DND-41 (cell line): ENCODE results near the gene USP13.

Experiments used
- EZH2 ChIP-seq: IDR thresholded peaks from 3 replicates; pipeline ENCODE4 v1.6.1; 2012; ENCODE audit warnings: borderline replicate concordance, low read depth, mild to moderate bottlenecking, moderate library complexity, low read length, inconsistent platforms; ENCODE audit not compliant: severe bottlenecking
- TF ChIP-seq, protein P1 (sequence below): IDR thresholded peaks from 2 replicates; pipeline ENCODE4 v1.5.1; 2012; ENCODE audit warnings: borderline replicate concordance, low read length, moderate library complexity, mild to moderate bottlenecking; ENCODE audit not compliant: poor library complexity, severe bottlenecking; ENCODE audit errors: extremely low read depth

DNA sequence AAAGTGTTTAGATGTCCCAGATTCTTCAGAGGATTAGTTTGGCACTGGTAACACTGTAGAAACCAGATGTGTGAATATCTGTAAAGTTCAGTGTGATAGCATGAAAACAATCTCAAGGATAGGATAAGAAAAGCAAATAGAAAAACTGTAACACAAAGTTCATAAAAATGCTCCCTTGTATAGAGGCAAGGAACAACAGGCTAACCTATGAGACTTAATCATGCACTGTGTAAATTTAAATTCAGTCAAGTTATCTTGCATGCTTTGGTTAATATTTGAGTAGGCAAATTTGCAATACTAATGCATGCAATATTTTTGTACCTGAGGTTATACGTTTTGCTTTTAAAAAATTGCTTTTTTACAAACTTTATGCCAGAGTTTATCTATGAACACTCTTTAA, 144.4 kb downstream of the USP13 start:
- TF ChIP-seq, protein P1, sequence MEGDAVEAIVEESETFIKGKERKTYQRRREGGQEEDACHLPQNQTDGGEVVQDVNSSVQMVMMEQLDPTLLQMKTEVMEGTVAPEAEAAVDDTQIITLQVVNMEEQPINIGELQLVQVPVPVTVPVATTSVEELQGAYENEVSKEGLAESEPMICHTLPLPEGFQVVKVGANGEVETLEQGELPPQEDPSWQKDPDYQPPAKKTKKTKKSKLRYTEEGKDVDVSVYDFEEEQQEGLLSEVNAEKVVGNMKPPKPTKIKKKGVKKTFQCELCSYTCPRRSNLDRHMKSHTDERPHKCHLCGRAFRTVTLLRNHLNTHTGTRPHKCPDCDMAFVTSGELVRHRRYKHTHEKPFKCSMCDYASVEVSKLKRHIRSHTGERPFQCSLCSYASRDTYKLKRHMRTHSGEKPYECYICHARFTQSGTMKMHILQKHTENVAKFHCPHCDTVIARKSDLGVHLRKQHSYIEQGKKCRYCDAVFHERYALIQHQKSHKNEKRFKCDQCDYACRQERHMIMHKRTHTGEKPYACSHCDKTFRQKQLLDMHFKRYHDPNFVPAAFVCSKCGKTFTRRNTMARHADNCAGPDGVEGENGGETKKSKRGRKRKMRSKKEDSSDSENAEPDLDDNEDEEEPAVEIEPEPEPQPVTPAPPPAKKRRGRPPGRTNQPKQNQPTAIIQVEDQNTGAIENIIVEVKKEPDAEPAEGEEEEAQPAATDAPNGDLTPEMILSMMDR = no peak
- TF ChIP-seq EZH2 = no peak
